Lower lobe of right lung (tissue), 2 donors: Measurements from ENCODE around the gene RBFOX2. TPM values are rescaled to one million over a fixed set of nuclear protein-coding genes. Genes with fewer than 3 reads are reported as not detected.

ENCODE experiments used
- ATAC-seq, 2 donors: fragments of 200-7000 bp; cut with Tn5 transposase; one replicate each; pipeline ENCODE4 v1.9.1; 2020 to 2022; ENCODE audit warnings: mild to moderate bottlenecking in 2 of 2, moderate library complexity in 2 of 2
- DNase-seq: peaks from one replicate; pipeline ENCODE4 v3.0.0-alpha.2; 2020
- H3K27ac ChIP-seq: fragments of 200-600 bp; one replicate; pipeline ENCODE4 v1.8.0; 2022
- H3K27me3 ChIP-seq: fragments of 200-600 bp; one replicate; pipeline ENCODE4 v1.8.0; 2022; ENCODE audit warnings: low read depth
- H3K36me3 ChIP-seq: fragments of 200-600 bp; one replicate; pipeline ENCODE4 v1.8.0; 2022; ENCODE audit warnings: mild to moderate bottlenecking
- H3K4me1 ChIP-seq: fragments of 200-600 bp; one replicate; pipeline ENCODE4 v1.8.0; 2022
- H3K4me3 ChIP-seq: fragments of 200-600 bp; one replicate; pipeline ENCODE4 v1.8.0; 2022; ENCODE audit warnings: mild to moderate bottlenecking
- H3K9me3 ChIP-seq: fragments of 200-600 bp; one replicate; pipeline ENCODE4 v1.8.0; 2022
- CTCF ChIP-seq: fragments of 200-600 bp; IDR thresholded peaks from one replicate; pipeline ENCODE4 v1.8.0; 2022; ENCODE audit warnings: antibody characterized with exemption, mild to moderate bottlenecking
- intact Hi-C: fragments of 100-400 bp; cut with DNase I; formaldehyde crosslinking; loops from one replicate; pipeline ENCODE4 v1.11.0; 2022
- total RNA-seq: library from RNA; stranded (reverse); fragmentation: NEBNext Ultra II Directional; extraction: Animal tissue kit (Norgen Biotek cat#: 25700); gene quantifications from one replicate; pipeline ENCODE4 v1.2.1, GENCODE V29; 2021
- donor health status: DM: no; HTN: yes; CAD: no; lungs with severe emphysema.

Gene RBFOX2
- total RNA-seq, 1 donor from 2014 or later: 50.1 TPM

- Histone ChIP-seq H3K27ac (no peak overlapping the region), H3K4me1 (peaks cover 4% of the 10 kb centered on the region), H3K9me3 (no peaks in the 10 kb centered on the region), H3K36me3 (no peaks in the 10 kb centered on the region), H3K27me3 (no peaks in the 10 kb centered on the region), H3K4me3 (no peak overlapping the region)
- intact Hi-C loops: no loop called here
- ATAC-seq: no peak
- no peak for TF ChIP-seq CTCF
- no peak for DNase-seq
Measured at GRCh38 chr22:35729309-35729698, 299.3 kb downstream of the RBFOX2 start.

- Histone ChIP-seq H3K36me3 (no peaks in the 10 kb centered on the region), H3K27ac (no peak overlapping the region), H3K4me1 (peaks cover 4% of the 10 kb centered on the region), H3K27me3 (no peaks in the 10 kb centered on the region), H3K4me3 (no peak overlapping the region), H3K9me3 (no peaks in the 10 kb centered on the region)
- TF ChIP-seq CTCF: no peak
- intact Hi-C loops: no loop called here
- no peak for ATAC-seq
- no peak for DNase-seq
Measured at GRCh38 chr22:35728639-35729308, 299.9 kb downstream of the RBFOX2 start.

GRCh38 chr22:35727436-35727835 is 301.2 kb downstream of the RBFOX2 start:
- peak in 1 of 2 donors; percentile 11 for ATAC-seq
- H3K27ac ChIP-seq: no peak overlapping the region

GRCh38 chr22:35726933-35727332 is 301.7 kb downstream of the RBFOX2 start:
- no peaks in the 10 kb centered on the region for H3K36me3 ChIP-seq
- intact Hi-C loops: no loop called here
- H3K4me3 ChIP-seq: no peak overlapping the region
- TF ChIP-seq CTCF: no peak
- no peak overlapping the region for H3K27ac ChIP-seq
- DNase-seq: no peak
- no peaks in the 10 kb centered on the region for H3K27me3 ChIP-seq
- ATAC-seq: no peak
- peaks cover 4% of the 10 kb centered on the region for H3K4me1 ChIP-seq
- H3K9me3 ChIP-seq: no peaks in the 10 kb centered on the region

More at GRCh38 chr22:35727436-35727835, 301.2 kb downstream of the RBFOX2 start:
- Histone ChIP-seq H3K4me1 (peaks cover 4% of the 10 kb centered on the region), H3K4me3 (no peak overlapping the region), H3K27me3 (no peaks in the 10 kb centered on the region), H3K9me3 (no peaks in the 10 kb centered on the region), H3K36me3 (no peaks in the 10 kb centered on the region)
- no peak for DNase-seq
- no peak for TF ChIP-seq CTCF
- intact Hi-C loops: no loop called here

GRCh38 chr22:35726398-35726797 is 302.2 kb downstream of the RBFOX2 start:
- no peak for ATAC-seq
- Histone ChIP-seq H3K27me3 (no peaks in the 10 kb centered on the region), H3K27ac (no peak overlapping the region), H3K9me3 (no peaks in the 10 kb centered on the region), H3K4me3 (no peak overlapping the region), H3K4me1 (peaks cover 4% of the 10 kb centered on the region), H3K36me3 (no peaks in the 10 kb centered on the region)
- no peak for TF ChIP-seq CTCF
- intact Hi-C loops: no loop called here
- DNase-seq: no peak
